ENCODE measurements around the gene KLHL26.

GRCh38 chr19:18676692-18677091 lies 39.9 kb downstream of the KLHL26 start:
- no peak for TF ChIP-seq PHF8 (IDR thresholded peaks at IDR 0.05; ENCODE audit: borderline replicate concordance, low read depth)
- no peak for TF ChIP-seq CTCF (IDR thresholded peaks at IDR 0.05)
- TF ChIP-seq RCOR1 (IDR thresholded peaks at IDR 0.05; ENCODE audit: low read depth, low read length) = no peak
- TF ChIP-seq MAX (IDR thresholded peaks at IDR 0.05) = no peak
- no peak for TF ChIP-seq REST (IDR thresholded peaks at IDR 0.05)
- TF ChIP-seq POLR2A (IDR thresholded peaks at IDR 0.05; ENCODE audit: low read length) = no peak
- TF ChIP-seq JUN (IDR thresholded peaks at IDR 0.05) = no peak
- TF ChIP-seq ZSCAN20 (CRISPR knock-in tag; IDR thresholded peaks at IDR 0.05) = no peak
- no peak for TF ChIP-seq USF2 (IDR thresholded peaks at IDR 0.05)
- TF ChIP-seq EP300 (IDR thresholded peaks at IDR 0.05) = no peak
- TF ChIP-seq MAZ (IDR thresholded peaks at IDR 0.05; ENCODE audit: borderline replicate concordance, low read depth, low read length) = no peak
- TF ChIP-seq CEBPB (IDR thresholded peaks at IDR 0.05) = no peak
- no peak for TF ChIP-seq JUNB (IDR thresholded peaks at IDR 0.05)
- TF ChIP-seq RNF2 (IDR thresholded peaks at IDR 0.05; ENCODE audit: borderline replicate concordance, low read depth) = no peak

All from A549 (cell line).